GM23248 (cell line): ENCODE results near the gene DOK3.

ENCODE experiments used
- EZH2 ChIP-seq: fragments of 200-600 bp; sonication (generic); IDR thresholded peaks from 2 replicates; pipeline ENCODE4 v1.6.1; 2018; ENCODE audit warnings: antibody characterized with exemption, mild to moderate bottlenecking; ENCODE audit not compliant: insufficient read depth, poor library complexity, severe bottlenecking
- EZH2phosphoT487 ChIP-seq: fragments of 200-600 bp; sonication (generic); IDR thresholded peaks from 2 replicates; pipeline ENCODE4 v1.6.1; 2018; ENCODE audit warnings: antibody characterized with exemption, moderate library complexity, mild to moderate bottlenecking, low read depth; ENCODE audit not compliant: insufficient read depth

GRCh38 chr5:177505075-177505474 lies 4.6 kb downstream of the DOK3 start:
- TF ChIP-seq EZH2: no peak
- TF ChIP-seq EZH2phosphoT487: no peak
